MCF 10A (cell line): ENCODE data around the gene GAS7. TPM values are rescaled to one million over a fixed set of nuclear protein-coding genes. Genes with fewer than 3 reads are reported as not detected.

Source experiments
- BruUV-seq: library from RNA; stranded (reverse); fragments of 400-500 nt; replicated peaks from 2 replicates; lab custom pipeline; 2021; lab: Mats Ljungman, UMichigan
- CTCF ChIA-PET: fragments of 300-600 bp; sonication (Branson Sonifier 250); formaldehyde crosslinking; extraction: SDS; loops from one replicate; lab custom pipeline; 2021; ENCODE audit warnings: antibody characterized with exemption, inconsistent platforms; lab: Yijun Ruan, JAX
- POLR2A ChIA-PET: fragments of 300-600, 350-650 bp; sonication (Branson Sonifier 250); formaldehyde crosslinking; extraction: SDS; loops from one replicate; lab custom pipeline; 2020; ENCODE audit warnings: antibody characterized with exemption, inconsistent platforms; lab: Yijun Ruan, JAX
- DNase-seq: peaks from one replicate; pipeline ENCODE4 v3.0.0-alpha.2; 2018; ENCODE audit not compliant: unreplicated experiment
- H3K27ac Mint-ChIP-seq: one replicate; pipeline ENCODE4 v1.8.0; 2022; ENCODE audit warnings: mild to moderate bottlenecking, low read depth, mixed read lengths; ENCODE audit not compliant: unreplicated experiment
- H3K27me3 Mint-ChIP-seq: one replicate; pipeline ENCODE4 v1.8.0; 2022; ENCODE audit warnings: mixed read lengths; ENCODE audit not compliant: insufficient read depth, unreplicated experiment
- H3K36me3 Mint-ChIP-seq: one replicate; pipeline ENCODE4 v1.8.0; 2022; ENCODE audit warnings: mild to moderate bottlenecking, moderate library complexity, mixed read lengths; ENCODE audit not compliant: insufficient read depth, unreplicated experiment
- H3K4me1 Mint-ChIP-seq: one replicate; pipeline ENCODE4 v1.8.0; 2022; ENCODE audit warnings: mixed read lengths; ENCODE audit not compliant: insufficient read depth, unreplicated experiment
- H3K4me3 Mint-ChIP-seq: one replicate; pipeline ENCODE4 v1.8.0; 2022; ENCODE audit warnings: mild to moderate bottlenecking, moderate library complexity, mixed read lengths; ENCODE audit not compliant: unreplicated experiment
- H3K9me3 Mint-ChIP-seq: one replicate; pipeline ENCODE4 v1.8.0; 2022; ENCODE audit warnings: mixed read lengths; ENCODE audit not compliant: unreplicated experiment
- intact Hi-C: fragments of 100-400 bp; cut with micrococcal nuclease; formaldehyde crosslinking; loops from 2 replicates; pipeline ENCODE4 v1.14.1; 2022
- total RNA-seq: library from RNA; stranded (reverse); gene quantifications from 2 replicates; pipeline ENCODE4 v1.2.3, GENCODE V29; 2022
- TF ChIP-seq, protein P1 (sequence below): fragments of 200-600 bp; IDR thresholded peaks from one replicate; pipeline ENCODE4 v1.8.0; 2022; ENCODE audit warnings: antibody characterized with exemption, mild to moderate bottlenecking; ENCODE audit not compliant: unreplicated experiment

The GAS7 gene
- total RNA-seq, 1 experiment from 2014 or later = not detected

- no peak for DNase-seq
- ChIA-PET CTCF (interaction anchor here (0.6 kb wide), 1 partner anchor 156 kb away, joined by 3 read pairs; no protein-coding TSS in a partner anchor), POLR2A (no interaction called here)
- no peak overlapping the region for H3K27ac Mint-ChIP-seq
- intact Hi-C loops = no loop called here
- no TSS peak for BruUV-seq
- peaks cover 6% of the 10 kb centered on the region for H3K4me1 Mint-ChIP-seq
- H3K9me3 Mint-ChIP-seq = peaks cover 8% of the 10 kb centered on the region
- TF ChIP-seq, protein P1, sequence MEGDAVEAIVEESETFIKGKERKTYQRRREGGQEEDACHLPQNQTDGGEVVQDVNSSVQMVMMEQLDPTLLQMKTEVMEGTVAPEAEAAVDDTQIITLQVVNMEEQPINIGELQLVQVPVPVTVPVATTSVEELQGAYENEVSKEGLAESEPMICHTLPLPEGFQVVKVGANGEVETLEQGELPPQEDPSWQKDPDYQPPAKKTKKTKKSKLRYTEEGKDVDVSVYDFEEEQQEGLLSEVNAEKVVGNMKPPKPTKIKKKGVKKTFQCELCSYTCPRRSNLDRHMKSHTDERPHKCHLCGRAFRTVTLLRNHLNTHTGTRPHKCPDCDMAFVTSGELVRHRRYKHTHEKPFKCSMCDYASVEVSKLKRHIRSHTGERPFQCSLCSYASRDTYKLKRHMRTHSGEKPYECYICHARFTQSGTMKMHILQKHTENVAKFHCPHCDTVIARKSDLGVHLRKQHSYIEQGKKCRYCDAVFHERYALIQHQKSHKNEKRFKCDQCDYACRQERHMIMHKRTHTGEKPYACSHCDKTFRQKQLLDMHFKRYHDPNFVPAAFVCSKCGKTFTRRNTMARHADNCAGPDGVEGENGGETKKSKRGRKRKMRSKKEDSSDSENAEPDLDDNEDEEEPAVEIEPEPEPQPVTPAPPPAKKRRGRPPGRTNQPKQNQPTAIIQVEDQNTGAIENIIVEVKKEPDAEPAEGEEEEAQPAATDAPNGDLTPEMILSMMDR = no peak
- H3K36me3 Mint-ChIP-seq = no peaks in the 10 kb centered on the region
- no peak overlapping the region for H3K4me3 Mint-ChIP-seq
- no peaks in the 10 kb centered on the region for H3K27me3 Mint-ChIP-seq
These were observed 51.4 kb downstream of the GAS7 start for GRCh38 chr17:10147040-10147439.

GRCh38 chr17:10144982-10145381 is 53.4 kb downstream of the GAS7 start:
- TF ChIP-seq, protein P1 = no peak
- no peak overlapping the region for H3K27ac Mint-ChIP-seq
- H3K9me3 Mint-ChIP-seq = peaks cover 5% of the 10 kb centered on the region
- ChIA-PET CTCF (no interaction called here), POLR2A (interaction anchor here (1.2 kb wide), 1 partner anchor 16 kb away, joined by 4 read pairs; no protein-coding TSS in a partner anchor)
- no peak for DNase-seq
- H3K4me1 Mint-ChIP-seq = peaks cover 1% of the 10 kb centered on the region
- no peak overlapping the region for H3K4me3 Mint-ChIP-seq
- BruUV-seq = no TSS peak
- no peaks in the 10 kb centered on the region for H3K36me3 Mint-ChIP-seq
- H3K27me3 Mint-ChIP-seq = no peaks in the 10 kb centered on the region
- intact Hi-C loops = no loop called here

GRCh38 chr17:10144456-10144855 is 54.0 kb downstream of the GAS7 start:
- CTCF ChIA-PET = no interaction called here
- BruUV-seq = no TSS peak
- no peak for DNase-seq
- TF ChIP-seq, protein P1 = no peak
- peaks cover 8% of the 10 kb centered on the region for H3K9me3 Mint-ChIP-seq
- POLR2A ChIA-PET = interaction anchor here (1.2 kb wide), 1 partner anchor 17 kb away, joined by 4 read pairs; no protein-coding TSS in a partner anchor
- no peaks in the 10 kb centered on the region for H3K4me1 Mint-ChIP-seq
- H3K27ac Mint-ChIP-seq = no peak overlapping the region
- H3K27me3 Mint-ChIP-seq = no peaks in the 10 kb centered on the region
- intact Hi-C loops = no loop called here
- H3K36me3 Mint-ChIP-seq = no peaks in the 10 kb centered on the region
- H3K4me3 Mint-ChIP-seq = no peak overlapping the region

GRCh38 chr17:10141436-10141835 is 57.0 kb downstream of the GAS7 start:
- TF ChIP-seq, protein P1 = no peak
- no peak for DNase-seq
- no peaks in the 10 kb centered on the region for H3K36me3 Mint-ChIP-seq
- BruUV-seq = no TSS peak
- H3K9me3 Mint-ChIP-seq = peaks cover 8% of the 10 kb centered on the region
- no peak overlapping the region for H3K4me3 Mint-ChIP-seq
- no peaks in the 10 kb centered on the region for H3K4me1 Mint-ChIP-seq
- no peak overlapping the region for H3K27ac Mint-ChIP-seq
- intact Hi-C loops = no loop called here
- ChIA-PET POLR2A (no interaction called here), CTCF (interaction anchor here (1.0 kb wide), 1 partner anchor 91 kb away, joined by 3 read pairs; no protein-coding TSS in a partner anchor)
- H3K27me3 Mint-ChIP-seq = no peaks in the 10 kb centered on the region
